SJCRH30 (cell line): ENCODE results near the gene NXT1. TPM values are rescaled to one million over a fixed set of nuclear protein-coding genes. Genes with fewer than 3 reads are reported as not detected.
A peak's percentile ranks its signal among the peaks of the same experiment; 100 is the strongest.
"Not testable (repeated sequence)": the region's sequence is repeated elsewhere in the genome, so short reads cannot be mapped to it uniquely, and the experiment has no call there.

Source experiments
- DNase-seq, 2 experiments: peaks; one replicate each; pipeline ENCODE4 v3.0.0-alpha.2; 2015 to 2020
- H3K27ac ChIP-seq: fragments of 250-450 bp; sonication (Bioruptor Pico); 2 replicates; pipeline ENCODE4 v1.5.1; 2020; ENCODE audit warnings: mild to moderate bottlenecking, moderate library complexity
- H3K27me3 ChIP-seq: fragments of 250-450 bp; sonication (Bioruptor Pico); 2 replicates; pipeline ENCODE4 v1.5.1; 2020; ENCODE audit warnings: mild to moderate bottlenecking, moderate library complexity
- H3K36me3 ChIP-seq: fragments of 250-450 bp; sonication (Bioruptor Pico); 2 replicates; pipeline ENCODE4 v1.5.1; 2020; ENCODE audit warnings: mild to moderate bottlenecking, moderate library complexity
- H3K4me1 ChIP-seq: fragments of 250-450 bp; sonication (Bioruptor Pico); 2 replicates; pipeline ENCODE4 v1.5.1; 2020; ENCODE audit warnings: mild to moderate bottlenecking, moderate library complexity
- H3K4me3 ChIP-seq: fragments of 250-450 bp; sonication (Bioruptor Pico); 2 replicates; pipeline ENCODE4 v1.5.1; 2020; ENCODE audit warnings: mild to moderate bottlenecking, moderate library complexity
- H3K9me3 ChIP-seq: fragments of 250-450 bp; sonication (Bioruptor Pico); replicated peaks from 2 replicates; pipeline ENCODE4 v1.5.1; 2020; ENCODE audit warnings: mild to moderate bottlenecking, moderate library complexity
- total RNA-seq: library from RNA; depleted of rRNA; stranded (reverse); fragments of >200 nt; shearing (Covaris generic); gene quantifications from 2 replicates; pipeline ENCODE4 v1.2.3, GENCODE V29; 2014

The NXT1 gene
- total RNA-seq, 1 experiment from 2014 or later, result 85.9 TPM

DNA sequence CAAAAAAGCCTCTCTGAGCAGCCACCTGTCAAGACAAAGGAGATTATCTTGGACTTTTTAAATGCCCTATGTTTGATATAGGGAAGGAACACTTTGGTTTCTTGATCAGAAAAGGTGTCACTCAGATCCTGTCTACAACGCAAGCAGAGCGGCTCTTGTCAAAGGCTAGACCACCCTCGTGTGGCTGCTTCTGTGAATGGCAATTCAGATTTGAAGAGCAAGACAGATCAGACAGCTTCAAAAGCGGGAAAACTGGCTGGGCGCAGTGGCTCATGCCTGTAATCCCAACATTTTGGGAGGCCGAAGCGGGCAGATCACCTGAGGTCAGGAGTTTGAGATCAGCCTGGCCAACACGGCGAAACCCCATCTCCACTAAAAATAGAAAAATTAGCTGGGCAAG is 10.1 kb upstream of the NXT1 start:
- H3K9me3 ChIP-seq, result no peaks in the 10 kb centered on the region
- DNase-seq, result peak; percentile 76 to 83
- H3K4me1 ChIP-seq, result peaks cover 4% of the 10 kb centered on the region; the same call in 1 of the 2 replicates
- no peaks in the 10 kb centered on the region for H3K27me3 ChIP-seq
- no peak overlapping the region for H3K27ac ChIP-seq
- H3K36me3 ChIP-seq, result no peaks in the 10 kb centered on the region
- H3K4me3 ChIP-seq, result no peak overlapping the region

DNA sequence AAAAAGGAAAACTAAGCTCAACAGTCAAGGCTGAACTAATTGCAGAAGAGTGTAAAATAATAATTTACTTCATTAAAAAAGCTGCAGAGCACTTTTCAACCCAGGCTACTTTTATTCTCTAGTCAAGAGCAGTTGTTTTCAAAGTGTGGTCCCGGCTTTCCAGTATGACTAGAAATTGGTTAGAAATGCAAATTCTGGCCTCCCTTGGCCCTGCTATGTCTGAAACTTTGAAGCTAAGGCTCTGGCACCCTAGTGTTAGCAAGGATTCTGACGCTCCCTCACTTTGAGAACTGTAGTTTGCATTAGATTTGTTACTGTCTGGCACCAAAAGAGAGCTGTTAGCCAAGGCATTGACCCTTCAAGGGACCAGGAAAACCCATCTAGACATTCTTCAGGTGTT is 9.5 kb upstream of the NXT1 start:
- Histone ChIP-seq H3K9me3 (no peaks in the 10 kb centered on the region), H3K4me3 (no peak overlapping the region), H3K36me3 (no peaks in the 10 kb centered on the region), H3K27ac (no peak overlapping the region), H3K27me3 (no peaks in the 10 kb centered on the region), H3K4me1 (peaks cover 4% of the 10 kb centered on the region; the same call in 1 of the 2 replicates)
- no peak for DNase-seq

DNA sequence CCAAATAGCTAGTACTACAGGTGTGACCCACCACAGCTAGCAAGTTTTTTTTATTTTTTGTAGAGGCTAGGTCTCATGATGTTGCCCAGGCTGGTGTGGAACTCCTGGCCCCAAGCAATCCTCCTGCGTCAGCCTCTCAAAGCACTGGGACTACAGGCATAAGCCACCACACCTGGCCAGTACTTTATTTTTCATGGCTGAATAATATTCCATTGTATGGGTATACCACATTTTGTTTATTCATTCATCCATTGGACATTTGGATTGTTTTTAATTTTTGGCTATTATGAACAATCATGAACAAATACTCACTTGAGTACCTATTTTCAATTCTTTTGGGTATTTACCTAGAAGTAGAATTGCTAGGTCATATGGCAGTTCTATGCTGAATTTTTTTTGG is 7.0 kb upstream of the NXT1 start:
- H3K4me3 ChIP-seq, result no peak overlapping the region
- H3K36me3 ChIP-seq, result no peaks in the 10 kb centered on the region
- H3K4me1 ChIP-seq, result peaks cover 5% of the 10 kb centered on the region; the same call in 1 of the 2 replicates
- no peaks in the 10 kb centered on the region for H3K9me3 ChIP-seq
- H3K27me3 ChIP-seq, result no peaks in the 10 kb centered on the region
- no peak overlapping the region for H3K27ac ChIP-seq
- no peak for DNase-seq

DNA sequence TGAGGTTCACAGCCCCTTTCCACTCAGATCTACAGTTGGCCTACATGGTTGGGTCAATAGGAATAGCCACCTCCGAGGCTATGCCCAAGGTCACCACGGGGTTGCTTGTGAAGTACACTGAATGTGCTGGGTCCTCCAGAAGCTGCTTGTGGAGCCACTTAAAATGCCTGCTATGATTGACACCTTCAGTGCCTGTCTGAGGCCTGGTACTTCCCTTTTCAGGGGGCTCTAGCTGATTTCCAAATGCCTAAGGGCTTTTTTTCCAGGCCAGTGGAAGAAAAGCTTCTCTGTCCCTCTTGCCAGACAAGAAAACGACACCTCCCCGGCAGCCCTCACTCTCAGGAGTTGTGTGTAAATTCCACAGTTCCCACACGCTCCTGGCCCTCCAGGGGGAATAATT is 6.3 kb upstream of the NXT1 start:
- peaks cover 10% of the 10 kb centered on the region; the same call in 1 of the 2 replicates for H3K4me1 ChIP-seq
- H3K4me3 ChIP-seq, result no peak overlapping the region
- no peaks in the 10 kb centered on the region for H3K27me3 ChIP-seq
- no peaks in the 10 kb centered on the region for H3K36me3 ChIP-seq
- DNase-seq, result peak in 1 of 2 experiments; percentile 26
- H3K9me3 ChIP-seq, result no peaks in the 10 kb centered on the region
- no peak overlapping the region for H3K27ac ChIP-seq

DNA sequence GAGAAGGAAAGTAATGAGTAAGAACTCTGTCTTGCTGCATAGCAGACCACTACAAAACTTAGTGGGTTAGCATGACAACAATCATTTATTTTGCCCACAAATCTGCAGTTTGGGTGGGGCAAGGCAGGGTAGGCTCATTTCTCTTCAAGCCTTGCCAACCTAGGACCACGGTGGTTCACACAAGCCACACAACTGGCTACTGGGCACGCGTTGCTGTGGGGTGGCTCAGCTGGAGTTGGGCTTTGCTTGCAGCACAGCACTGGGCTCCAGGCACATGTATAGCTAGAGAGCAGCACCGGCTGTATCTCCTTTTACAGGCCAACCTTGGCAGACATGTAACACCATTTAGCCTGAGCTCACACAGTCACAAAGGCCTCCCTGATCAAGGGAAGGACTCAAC is 4.6 kb upstream of the NXT1 start:
- Histone ChIP-seq H3K27ac (no peak overlapping the region), H3K36me3 (no peaks in the 10 kb centered on the region), H3K4me1 (peaks cover 6% of the 10 kb centered on the region; the same call in 1 of the 2 replicates), H3K9me3 (no peaks in the 10 kb centered on the region), H3K27me3 (no peaks in the 10 kb centered on the region), H3K4me3 (no peak overlapping the region)
- no peak for DNase-seq

GRCh38 chr20:23347791-23348190 is 2.8 kb upstream of the NXT1 start:
- Histone ChIP-seq H3K9me3 (no peaks in the 10 kb centered on the region), H3K27ac (no peak overlapping the region), H3K36me3 (no peaks in the 10 kb centered on the region; the same call in 1 of the 2 replicates), H3K4me1 (peaks cover 9% of the 10 kb centered on the region; the same call in 1 of the 2 replicates), H3K4me3 (no peak overlapping the region), H3K27me3 (no peaks in the 10 kb centered on the region)
- no peak for DNase-seq

- peak overlapping the region; percentile 96 for H3K27ac ChIP-seq
- H3K27me3 ChIP-seq, H3K4me3 ChIP-seq, H3K4me1 ChIP-seq, H3K36me3 ChIP-seq, H3K9me3 ChIP-seq, DNase-seq: not testable (repeated sequence)
Measured at GRCh38 chr20:23348510-23348909, 2.1 kb upstream of the NXT1 start.

DNA sequence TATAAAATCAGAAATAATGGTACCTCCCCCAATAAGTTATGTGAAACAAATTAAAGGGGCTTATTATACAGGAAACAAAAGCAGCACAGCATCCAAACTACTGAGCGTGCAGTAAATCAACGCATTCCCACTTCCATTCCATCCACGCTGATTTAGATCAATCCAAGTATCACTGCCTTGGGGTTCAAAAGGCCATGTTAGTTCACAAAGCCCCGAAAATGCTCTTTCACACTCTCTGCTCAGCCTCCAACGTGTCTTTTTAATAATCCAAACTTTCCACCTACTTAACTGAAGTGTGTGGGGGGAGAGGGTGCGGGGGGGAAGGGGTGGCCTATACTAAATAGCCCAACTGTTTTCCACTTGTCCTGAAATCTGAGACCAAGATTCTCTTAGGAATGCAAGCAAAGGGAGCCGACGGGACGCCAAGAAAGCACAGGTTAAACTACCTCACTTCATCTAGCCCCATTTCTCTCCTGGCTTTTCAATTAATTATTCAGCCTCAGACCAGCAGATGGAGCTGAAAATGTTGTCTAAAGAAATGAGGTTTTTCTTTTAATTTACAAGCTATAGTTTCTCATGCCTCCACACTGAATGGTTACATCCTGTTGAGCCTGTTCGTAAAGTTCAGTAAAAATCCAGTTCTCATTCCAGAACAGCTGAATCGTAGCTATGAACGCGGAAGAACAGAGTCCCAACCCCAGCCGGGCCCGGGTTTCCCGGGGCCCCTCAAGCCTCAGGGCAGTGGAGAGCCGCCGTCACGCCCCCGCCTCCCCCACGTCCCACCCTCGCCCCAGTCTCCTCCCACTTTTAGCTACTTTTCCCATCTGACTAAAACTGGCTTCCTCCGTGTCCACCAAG is 1.0 kb upstream of the NXT1 start:
- peak; percentile 68 to 93 for DNase-seq
- peak overlapping the region; percentile 92 for H3K4me3 ChIP-seq
- peaks cover 10% of the 10 kb centered on the region; the same call in 1 of the 2 replicates for H3K4me1 ChIP-seq
- no peaks in the 10 kb centered on the region for H3K27me3 ChIP-seq
- H3K36me3 ChIP-seq, result peaks cover 7% of the 10 kb centered on the region; the same call in 1 of the 2 replicates
- peak overlapping the region; percentile 96 for H3K27ac ChIP-seq
- no peaks in the 10 kb centered on the region for H3K9me3 ChIP-seq

- Histone ChIP-seq H3K27ac (peak overlapping the region; percentile 96), H3K4me3 (peak overlapping the region; percentile 92), H3K27me3 (no peaks in the 10 kb centered on the region), H3K9me3 (no peaks in the 10 kb centered on the region), H3K36me3 (peaks cover 21% of the 10 kb centered on the region), H3K4me1 (peaks cover 10% of the 10 kb centered on the region; the same call in 1 of the 2 replicates)
- peak; percentile 59 to 70 for DNase-seq
Measured at GRCh38 chr20:23350904-23351838, 580 bp downstream of the NXT1 start.

DNA sequence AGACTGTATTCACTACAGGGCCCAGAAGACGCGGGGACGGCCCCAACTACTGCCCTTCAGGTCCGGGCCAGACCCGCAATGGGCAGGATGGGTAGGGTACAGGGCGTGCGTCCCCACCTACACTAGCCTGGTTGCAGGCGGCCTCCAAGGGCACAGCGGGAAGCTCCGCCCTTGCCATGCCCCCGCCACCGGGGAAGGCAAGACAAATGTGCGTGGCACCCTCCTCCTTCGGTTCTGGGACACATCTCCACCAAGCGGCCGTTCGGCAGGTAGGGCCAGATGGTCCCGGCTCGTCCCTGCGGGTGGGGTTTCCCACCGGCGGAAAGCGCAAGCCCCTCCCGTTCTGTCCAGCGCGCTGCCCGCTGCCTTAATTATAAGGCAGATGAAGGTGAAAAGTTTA is 5.6 kb downstream of the NXT1 start:
- H3K27ac ChIP-seq, result no peak overlapping the region
- H3K27me3 ChIP-seq, result no peaks in the 10 kb centered on the region
- H3K36me3 ChIP-seq, result peaks cover 22% of the 10 kb centered on the region
- H3K4me3 ChIP-seq, result no peak overlapping the region
- no peaks in the 10 kb centered on the region for H3K9me3 ChIP-seq
- no peak for DNase-seq
- peaks cover 15% of the 10 kb centered on the region; the same call in 1 of the 2 replicates for H3K4me1 ChIP-seq

DNA sequence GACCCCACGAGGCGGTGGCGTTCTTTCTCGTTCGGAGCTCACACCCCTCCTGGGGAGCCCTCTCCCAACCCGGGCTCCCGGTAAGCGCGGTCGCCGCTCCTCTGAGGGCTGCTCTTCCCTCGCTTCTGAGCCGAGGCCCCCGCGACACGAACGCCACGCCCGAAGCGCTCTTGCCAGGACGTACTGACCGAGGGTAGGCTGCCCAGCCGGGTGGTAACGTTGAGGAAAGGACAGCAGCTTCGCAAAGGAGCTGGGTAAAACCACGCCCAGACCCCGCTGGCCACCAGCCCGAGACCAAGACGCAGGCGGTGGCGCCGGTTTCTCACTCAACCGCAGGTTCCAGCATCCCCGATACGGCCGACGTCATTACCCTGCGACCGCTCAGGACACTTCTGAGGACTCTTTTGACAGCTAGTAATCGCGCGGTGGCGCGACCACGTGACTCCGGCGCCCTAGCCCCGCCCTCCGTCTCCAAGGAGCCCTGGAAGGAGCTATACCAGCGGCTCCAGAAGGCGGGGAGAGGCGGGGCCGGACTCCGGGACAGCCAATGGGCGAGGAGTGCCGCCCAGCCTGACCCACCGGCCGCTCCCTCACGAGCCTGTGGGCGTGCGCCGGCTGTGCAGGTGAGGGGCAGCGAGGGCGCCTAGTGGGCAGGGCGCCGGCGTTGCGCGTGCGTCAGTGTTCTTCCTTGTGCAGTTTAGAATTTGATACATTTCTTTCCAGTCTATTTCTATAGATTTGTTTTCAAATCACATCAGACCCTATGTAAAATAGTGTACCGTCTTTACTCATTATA is 7.4 kb downstream of the NXT1 start:
- Histone ChIP-seq H3K36me3 (peaks cover 22% of the 10 kb centered on the region), H3K9me3 (no peaks in the 10 kb centered on the region), H3K4me1 (peaks cover 12% of the 10 kb centered on the region; the same call in 1 of the 2 replicates), H3K4me3 (peak overlapping the region; percentile 59), H3K27ac (peak overlapping the region; percentile 63), H3K27me3 (no peaks in the 10 kb centered on the region)
- peak; percentile 99 to 100 for DNase-seq

DNA sequence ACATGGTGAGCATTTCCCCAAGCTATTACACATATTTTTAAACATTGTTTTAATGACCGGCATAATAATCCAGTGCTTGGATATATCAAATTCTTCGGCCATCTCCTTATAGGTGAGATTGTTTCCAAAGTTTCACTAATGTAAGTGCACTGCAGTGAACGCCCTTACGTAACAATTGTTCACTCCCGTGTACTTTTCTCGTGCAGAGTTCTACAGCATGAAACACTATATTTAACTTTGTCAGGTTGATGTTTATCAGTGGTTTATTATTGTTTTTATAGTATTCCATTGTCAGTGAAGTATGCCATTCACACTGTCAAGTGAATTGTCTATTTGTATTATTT is 7.9 kb downstream of the NXT1 start:
- Histone ChIP-seq H3K4me1 (peaks cover 18% of the 10 kb centered on the region), H3K9me3 (no peaks in the 10 kb centered on the region), H3K27ac (no peak overlapping the region), H3K27me3 (no peaks in the 10 kb centered on the region), H3K36me3 (peaks cover 22% of the 10 kb centered on the region), H3K4me3 (peak overlapping the region; percentile 59)
- DNase-seq, result no peak

- DNase-seq, result no peak
- Histone ChIP-seq H3K27ac (no peak overlapping the region), H3K36me3 (peaks cover 23% of the 10 kb centered on the region), H3K4me1 (peaks cover 23% of the 10 kb centered on the region), H3K9me3 (no peaks in the 10 kb centered on the region), H3K4me3 (no peak overlapping the region), H3K27me3 (no peaks in the 10 kb centered on the region)
Measured at GRCh38 chr20:23358923-23359593, 8.5 kb downstream of the NXT1 start.

- no peaks in the 10 kb centered on the region for H3K9me3 ChIP-seq
- peak overlapping the region; percentile 72 for H3K4me3 ChIP-seq
- no peaks in the 10 kb centered on the region for H3K27me3 ChIP-seq
- peak overlapping the region; percentile 96 for H3K27ac ChIP-seq
- DNase-seq, result no peak
- peaks cover 23% of the 10 kb centered on the region for H3K4me1 ChIP-seq
- H3K36me3 ChIP-seq, result peaks cover 25% of the 10 kb centered on the region
Measured at GRCh38 chr20:23360531-23360930, 9.9 kb downstream of the NXT1 start.
